HepG2 (cell line): ENCODE measurements around the gene GDPGP1. TPM values are rescaled to one million over a fixed set of nuclear protein-coding genes. Genes with fewer than 3 reads are reported as not detected.

Experiments
- ARID2 ChIP-seq: sonication (generic); formaldehyde crosslinking; IDR thresholded peaks from 2 replicates; pipeline ENCODE4 v1.8.1; 2022; ENCODE audit warnings: mild to moderate bottlenecking, missing genetic modification reagents, borderline replicate concordance
- ELF3 ChIP-seq: IDR thresholded peaks from 2 replicates; pipeline ENCODE4 v1.6.1; 2016; ENCODE audit warnings: missing genetic modification reagents, missing compliant biosample characterization
- FOSL2 ChIP-seq: sonication (generic); formaldehyde crosslinking; IDR thresholded peaks from 2 replicates; pipeline ENCODE4 v1.4.0; 2020; ENCODE audit warnings: missing genetic modification reagents
- HNF4A ChIP-seq: sonication (generic); formaldehyde crosslinking; IDR thresholded peaks from 2 replicates; pipeline ENCODE4 v1.4.0; 2020; ENCODE audit warnings: missing genetic modification reagents
- KDM2A ChIP-seq: sonication (generic); formaldehyde crosslinking; IDR thresholded peaks from 2 replicates; pipeline ENCODE4 v1.4.0; 2020; ENCODE audit warnings: low read depth, missing genetic modification reagents, borderline replicate concordance
- RARA ChIP-seq: IDR thresholded peaks from 2 replicates; pipeline ENCODE4 v1.6.1; 2016; ENCODE audit warnings: missing genetic modification reagents, missing compliant biosample characterization
- SOX6 ChIP-seq, 2 experiments: fragments of 450-650 bp in 1 of 2; sonication (generic) in 1 of 2; formaldehyde crosslinking in 1 of 2; IDR thresholded peaks; 2 replicates each; pipeline versions ENCODE4 v1.4.0 to v1.6.1; 2017 to 2020; ENCODE audit warnings: antibody characterized with exemption in 1 of 2, mild to moderate bottlenecking in 1 of 2, missing genetic modification reagents in 1 of 2
- SP1 ChIP-seq, 2 experiments: fragments of 450-650 bp in 1 of 2; sonication (generic) in 1 of 2; formaldehyde crosslinking in 1 of 2; IDR thresholded peaks; 2 replicates each; pipeline versions ENCODE4 v1.4.0 to v1.6.1; 2016 to 2020; ENCODE audit warnings: missing genetic modification reagents in 1 of 2
- SPEN ChIP-seq: sonication (generic); formaldehyde crosslinking; IDR thresholded peaks from 2 replicates; pipeline ENCODE4 v1.5.1; 2020; ENCODE audit warnings: low read depth, mild to moderate bottlenecking, missing genetic modification reagents
- THAP9 ChIP-seq: sonication (generic); formaldehyde crosslinking; IDR thresholded peaks from 2 replicates; pipeline ENCODE4; 2020; ENCODE audit warnings: missing genetic modification reagents, mild to moderate bottlenecking, borderline replicate concordance
- ZMAT5 ChIP-seq: sonication (generic); formaldehyde crosslinking; IDR thresholded peaks from 2 replicates; pipeline ENCODE4 v1.5.0; 2020; ENCODE audit warnings: mild to moderate bottlenecking, low read depth, missing genetic modification reagents, borderline replicate concordance
- ZNF251 ChIP-seq: sonication (generic); formaldehyde crosslinking; IDR thresholded peaks from 2 replicates; pipeline ENCODE4 v1.9.0; 2021; ENCODE audit warnings: mild to moderate bottlenecking, missing genetic modification reagents
- ZNF350 ChIP-seq: sonication (generic); formaldehyde crosslinking; IDR thresholded peaks from 2 replicates; pipeline ENCODE4 v1.4.0; 2020; ENCODE audit warnings: mild to moderate bottlenecking, low read depth, missing genetic modification reagents, borderline replicate concordance
- ZNF629 ChIP-seq: sonication (generic); formaldehyde crosslinking; conservative IDR thresholded peaks from 2 replicates; pipeline ENCODE4 v1.5.0; 2020; ENCODE audit warnings: missing genetic modification reagents
- ZNF691 ChIP-seq: sonication (generic); formaldehyde crosslinking; IDR thresholded peaks from 2 replicates; pipeline ENCODE4 v1.4.0; 2020; ENCODE audit warnings: missing genetic modification reagents, low read depth, mild to moderate bottlenecking, borderline replicate concordance
- ZNF768 ChIP-seq: sonication (generic); formaldehyde crosslinking; IDR thresholded peaks from 2 replicates; pipeline ENCODE4 v1.4.0; 2020; ENCODE audit warnings: missing genetic modification reagents
- polyA plus RNA-seq, 8 experiments: library from polyadenylated mRNA; depleted of rRNA in 3 of 8; stranded (reverse) in 7 of 8; unstranded in 1 of 8; fragments of >200 nt; fragmentation: Illumina TruSeq in 4 of 8; extraction: Trizol in 4 of 8; gene quantifications; 2 replicates each; pipeline versions ENCODE4 v1.2.1 to v1.2.3, GENCODE V29; 2011 to 2016; ENCODE audit warnings: low read depth in 4 of 8, missing spikeins in 1 of 8, mixed read lengths in 1 of 8; ENCODE audit not compliant: insufficient read depth in 1 of 8
- total RNA-seq, 5 experiments: library from RNA; depleted of rRNA; stranded (reverse); fragments of >200 nt; fragmentation: Illumina TruSeq; extraction: Trizol; gene quantifications; 2 replicates each; pipeline ENCODE4 v1.2.3, GENCODE V29; 2016; ENCODE audit warnings: low read depth in 1 of 5
- TF ChIP-seq, protein P1 (sequence below): IDR thresholded peaks from 2 replicates; pipeline ENCODE4 v1.6.1; 2016; ENCODE audit warnings: missing compliant biosample characterization, missing genetic modification reagents, borderline replicate concordance
- TF ChIP-seq, protein P2 (sequence below): sonication (generic); formaldehyde crosslinking; conservative IDR thresholded peaks from 2 replicates; pipeline ENCODE4 v1.4.0; 2020; ENCODE audit warnings: missing genetic modification reagents
- TF ChIP-seq, protein P3 (sequence below): IDR thresholded peaks from 2 replicates; pipeline ENCODE4 v1.6.1; 2018; ENCODE audit warnings: missing genetic modification reagents, mild to moderate bottlenecking, missing compliant biosample characterization

GDPGP1 gene
- total and polyA plus RNA-seq, 2 of the 13 experiments (the other 11 are each of a cell fraction or from before 2014, with no cell fraction given), result 1.5 to 4.3 TPM

GRCh38 chr15:90191794-90192509, 42.1 kb upstream of the GDPGP1 start (continued):
- TF ChIP-seq, protein P1, sequence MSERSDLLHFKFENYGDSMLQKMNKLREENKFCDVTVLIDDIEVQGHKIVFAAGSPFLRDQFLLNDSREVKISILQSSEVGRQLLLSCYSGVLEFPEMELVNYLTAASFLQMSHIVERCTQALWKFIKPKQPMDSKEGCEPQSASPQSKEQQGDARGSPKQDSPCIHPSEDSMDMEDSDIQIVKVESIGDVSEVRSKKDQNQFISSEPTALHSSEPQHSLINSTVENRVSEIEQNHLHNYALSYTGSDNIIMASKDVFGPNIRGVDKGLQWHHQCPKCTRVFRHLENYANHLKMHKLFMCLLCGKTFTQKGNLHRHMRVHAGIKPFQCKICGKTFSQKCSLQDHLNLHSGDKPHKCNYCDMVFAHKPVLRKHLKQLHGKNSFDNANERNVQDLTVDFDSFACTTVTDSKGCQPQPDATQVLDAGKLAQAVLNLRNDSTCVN (CRISPR knock-in tag), result peak; percentile 76; the same call in 1 of the 2 replicates
- no peak for TF ChIP-seq SP1 (IDR thresholded peaks at IDR 0.05)
- peak; percentile 61; the same call in 1 of the 2 replicates for TF ChIP-seq SP1 (CRISPR knock-in tag; IDR thresholded peaks at IDR 0.05)
- TF ChIP-seq ARID2, result no peak
- TF ChIP-seq KDM2A (CRISPR knock-in tag), result 0 out of 2 replicates have a peak, but pooled peaks have one; percentile 12
- 0 out of 2 replicates have a peak, but pooled peaks have one; percentile 13 for TF ChIP-seq ELF3 (CRISPR knock-in tag)
- TF ChIP-seq, protein P2, sequence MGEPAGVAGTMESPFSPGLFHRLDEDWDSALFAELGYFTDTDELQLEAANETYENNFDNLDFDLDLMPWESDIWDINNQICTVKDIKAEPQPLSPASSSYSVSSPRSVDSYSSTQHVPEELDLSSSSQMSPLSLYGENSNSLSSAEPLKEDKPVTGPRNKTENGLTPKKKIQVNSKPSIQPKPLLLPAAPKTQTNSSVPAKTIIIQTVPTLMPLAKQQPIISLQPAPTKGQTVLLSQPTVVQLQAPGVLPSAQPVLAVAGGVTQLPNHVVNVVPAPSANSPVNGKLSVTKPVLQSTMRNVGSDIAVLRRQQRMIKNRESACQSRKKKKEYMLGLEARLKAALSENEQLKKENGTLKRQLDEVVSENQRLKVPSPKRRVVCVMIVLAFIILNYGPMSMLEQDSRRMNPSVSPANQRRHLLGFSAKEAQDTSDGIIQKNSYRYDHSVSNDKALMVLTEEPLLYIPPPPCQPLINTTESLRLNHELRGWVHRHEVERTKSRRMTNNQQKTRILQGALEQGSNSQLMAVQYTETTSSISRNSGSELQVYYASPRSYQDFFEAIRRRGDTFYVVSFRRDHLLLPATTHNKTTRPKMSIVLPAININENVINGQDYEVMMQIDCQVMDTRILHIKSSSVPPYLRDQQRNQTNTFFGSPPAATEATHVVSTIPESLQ, result no peak
- TF ChIP-seq ZNF629, result no peak; the same call in 1 of the 2 replicates
- TF ChIP-seq ZMAT5 (CRISPR knock-in tag), result no peak
- no peak for TF ChIP-seq SOX6 (IDR thresholded peaks at IDR 0.05)
- TF ChIP-seq SOX6 (CRISPR knock-in tag; IDR thresholded peaks at IDR 0.05), result peak; percentile 67
- TF ChIP-seq RARA (CRISPR knock-in tag), result peak; percentile 62
- no peak for TF ChIP-seq ZNF251 (CRISPR knock-in tag)
- peak; percentile 21; the same call in 1 of the 2 replicates for TF ChIP-seq FOSL2 (CRISPR knock-in tag)
- TF ChIP-seq ZNF768 (CRISPR knock-in tag), result peak; percentile 66; the same call in 1 of the 2 replicates
- peak; percentile 87 for TF ChIP-seq HNF4A (CRISPR knock-in tag)
- TF ChIP-seq, protein P3, sequence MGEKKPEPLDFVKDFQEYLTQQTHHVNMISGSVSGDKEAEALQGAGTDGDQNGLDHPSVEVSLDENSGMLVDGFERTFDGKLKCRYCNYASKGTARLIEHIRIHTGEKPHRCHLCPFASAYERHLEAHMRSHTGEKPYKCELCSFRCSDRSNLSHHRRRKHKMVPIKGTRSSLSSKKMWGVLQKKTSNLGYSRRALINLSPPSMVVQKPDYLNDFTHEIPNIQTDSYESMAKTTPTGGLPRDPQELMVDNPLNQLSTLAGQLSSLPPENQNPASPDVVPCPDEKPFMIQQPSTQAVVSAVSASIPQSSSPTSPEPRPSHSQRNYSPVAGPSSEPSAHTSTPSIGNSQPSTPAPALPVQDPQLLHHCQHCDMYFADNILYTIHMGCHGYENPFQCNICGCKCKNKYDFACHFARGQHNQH, result peak; percentile 54
- 0 out of 2 replicates have a peak, but pooled peaks have one; percentile 26 for TF ChIP-seq ZNF350 (CRISPR knock-in tag)
- TF ChIP-seq THAP9, result no peak; the same call in 1 of the 2 replicates
- TF ChIP-seq ZNF691 (CRISPR knock-in tag), result no peak
- peak; percentile 58; the same call in 1 of the 2 replicates for TF ChIP-seq SPEN
